H1 (cell line): Measurements from ENCODE around the gene COBLL1. TPM values are rescaled to one million over a fixed set of nuclear protein-coding genes. Genes with fewer than 3 reads are reported as not detected.

ENCODE experiments used
- CTCF ChIA-PET: fragments of 300-600 bp; sonication (Branson Sonifier 250); formaldehyde crosslinking; loops from one replicate; lab custom pipeline; 2021; ENCODE audit not compliant: partially characterized antibody; lab: Charles Lee
- POLR2A ChIA-PET: fragments of 300-600 bp; sonication (Branson Sonifier 250); formaldehyde crosslinking; loops from one replicate; lab custom pipeline; 2021; ENCODE audit warnings: inconsistent platforms; ENCODE audit not compliant: partially characterized antibody; lab: Charles Lee
- DNase-seq, 2 experiments: peaks; one replicate each; pipeline versions ENCODE4 v3.0.0 to v3.0.0-alpha.2; 2010 to 2022; ENCODE audit warnings: low spot score in 2 of 2, low read depth in 1 of 2, mixed read lengths in 1 of 2
- FAIRE-seq: peaks from 2 replicates; lab custom pipeline; 2011; peaks lifted over from hg19 to GRCh38; lab: Jason Lieb, UNC
- H2AFZ ChIP-seq: 2 replicates; pipeline ENCODE4 v1.8.1; 2012; ENCODE audit warnings: low read length, inconsistent platforms
- H2AK5ac ChIP-seq: 2 replicates; pipeline ENCODE4 v1.6.1; 2013; ENCODE audit warnings: low read depth, low read length
- H2BK120ac ChIP-seq: replicated peaks from 2 replicates; pipeline ENCODE3; 2013; ENCODE audit warnings: low read depth, low read length, inconsistent platforms
- H2BK12ac ChIP-seq: 2 replicates; pipeline ENCODE4 v1.6.1; 2013; ENCODE audit warnings: low read depth, low read length
- H2BK15ac ChIP-seq: 2 replicates; pipeline ENCODE4 v1.6.1; 2013; ENCODE audit warnings: low read length
- H2BK20ac ChIP-seq: 2 replicates; pipeline ENCODE4 v1.6.1; 2013; ENCODE audit warnings: low read length
- H2BK5ac ChIP-seq: 2 replicates; pipeline ENCODE4 v1.6.1; 2013; ENCODE audit warnings: low read depth, low read length
- H3K14ac ChIP-seq: 2 replicates; pipeline ENCODE4 v1.6.1; 2013; ENCODE audit warnings: inconsistent platforms; ENCODE audit not compliant: insufficient read length
- H3K18ac ChIP-seq: 2 replicates; pipeline ENCODE4 v1.6.1; 2013; ENCODE audit warnings: low read length; ENCODE audit errors: extremely low read depth
- H3K23ac ChIP-seq: 2 replicates; pipeline ENCODE4 v1.6.1; 2013; ENCODE audit warnings: inconsistent platforms; ENCODE audit not compliant: insufficient read length
- H3K23me2 ChIP-seq: 2 replicates; pipeline ENCODE4 v1.6.1; 2013; ENCODE audit warnings: low read depth, low read length
- H3K27ac ChIP-seq: 2 replicates; pipeline ENCODE4 v1.6.1; 2011; ENCODE audit warnings: low read depth, low read length, inconsistent platforms
- H3K27me3 ChIP-seq, 4 experiments: replicated peaks in 1 of 4; 1 replicate in 1 of 4; 2 replicates in 3 of 4; pipeline versions ENCODE4 v1.6.1 to v1.8.1; 2011 to 2013; ENCODE audit warnings: low read length in 3 of 4, mild to moderate bottlenecking in 3 of 4, inconsistent platforms in 2 of 4, mixed read lengths in 2 of 4, moderate library complexity in 1 of 4; ENCODE audit not compliant: control insufficient read depth in 3 of 4, insufficient read depth in 3 of 4; ENCODE audit errors: extremely low read depth in 1 of 4
- H3K36me3 ChIP-seq, 4 experiments: 2 replicates each; pipeline versions ENCODE4 v1.6.1 to v1.8.1; 2011 to 2013; ENCODE audit warnings: mild to moderate bottlenecking in 4 of 4, low read length in 3 of 4, moderate library complexity in 2 of 4, control low read depth in 1 of 4, inconsistent platforms in 1 of 4; ENCODE audit not compliant: insufficient read depth in 4 of 4, control insufficient read depth in 2 of 4
- H3K4ac ChIP-seq: replicated peaks from 2 replicates; pipeline ENCODE3; 2013; ENCODE audit warnings: low read length, low read depth, mixed read lengths, inconsistent platforms; ENCODE audit not compliant: insufficient read length
- H3K4me1 ChIP-seq, 4 experiments: replicated peaks in 1 of 4; 1 replicate in 1 of 4; 2 replicates in 3 of 4; pipeline versions ENCODE4 v1.6.1 to v1.8.1; 2011 to 2013; ENCODE audit warnings: low read length in 3 of 4, inconsistent platforms in 2 of 4, mixed read lengths in 1 of 4; ENCODE audit not compliant: insufficient read depth in 4 of 4, control insufficient read depth in 3 of 4
- H3K4me2 ChIP-seq, 2 experiments: 2 replicates each; pipeline versions ENCODE4 v1.6.1 to v1.8.1; 2011 to 2013; ENCODE audit warnings: low read depth in 2 of 2, low read length in 2 of 2, control low read depth in 1 of 2, inconsistent platforms in 1 of 2, mild to moderate bottlenecking in 1 of 2; ENCODE audit not compliant: insufficient read depth in 1 of 2
- H3K4me3 ChIP-seq, 4 experiments: fragments of 200-600, 300-600 bp in 1 of 4; sonication (generic), shearing (Covaris generic), sonication (Bioruptor Twin) in 1 of 4; 2 replicates each; pipeline versions ENCODE4 v1.5.1 to v1.8.1; 2011 to 2016; ENCODE audit warnings: low read length in 4 of 4, low read depth in 3 of 4, control low read depth in 2 of 4, inconsistent platforms in 2 of 4, mild to moderate bottlenecking in 2 of 4, mixed read lengths in 1 of 4, moderate library complexity in 1 of 4; ENCODE audit not compliant: insufficient read depth in 2 of 4; ENCODE audit errors: extremely low read depth in 1 of 4
- H3K56ac ChIP-seq: replicated peaks from 2 replicates; pipeline ENCODE3; 2013; ENCODE audit warnings: low read depth, mild to moderate bottlenecking, mixed read lengths, low read length, inconsistent platforms; ENCODE audit not compliant: insufficient read length
- H3K79me1 ChIP-seq: 2 replicates; pipeline ENCODE4 v1.6.1; 2013; ENCODE audit warnings: low read depth, low read length, control low read depth
- H3K79me2 ChIP-seq, 2 experiments: 2 replicates each; pipeline versions ENCODE4 v1.6.1 to v1.8.1; 2012 to 2013; ENCODE audit warnings: low read length in 2 of 2, mild to moderate bottlenecking in 2 of 2, inconsistent platforms in 1 of 2; ENCODE audit not compliant: insufficient read depth in 2 of 2, control insufficient read depth in 1 of 2
- H3K9ac ChIP-seq, 4 experiments: replicated peaks in 1 of 4; 1 replicate in 1 of 4; 2 replicates in 3 of 4; pipeline versions ENCODE4 v1.6.1 to v1.8.1; 2011 to 2013; ENCODE audit warnings: low read depth in 3 of 4, low read length in 3 of 4, control low read depth in 2 of 4, mild to moderate bottlenecking in 2 of 4, moderate library complexity in 2 of 4, inconsistent platforms in 1 of 4; ENCODE audit errors: extremely low read depth in 1 of 4
- H3K9me3 ChIP-seq, 2 experiments: 2 replicates each; pipeline versions ENCODE4 v1.6.1 to v1.8.1; 2012 to 2013; ENCODE audit warnings: mild to moderate bottlenecking in 2 of 2, moderate library complexity in 2 of 2, control low read depth in 1 of 2, inconsistent platforms in 1 of 2, low read depth in 1 of 2, low read length in 1 of 2, mixed read lengths in 1 of 2; ENCODE audit not compliant: insufficient read depth in 2 of 2
- H4K20me1 ChIP-seq, 2 experiments: replicated peaks in 1 of 2; 2 replicates each; pipeline versions ENCODE3 to v1.8.1; 2011 to 2013; ENCODE audit warnings: inconsistent platforms in 2 of 2, low read length in 2 of 2, mild to moderate bottlenecking in 1 of 2; ENCODE audit not compliant: insufficient read depth in 2 of 2, control insufficient read depth in 1 of 2
- H4K5ac ChIP-seq: 2 replicates; pipeline ENCODE4 v1.6.1; 2013; ENCODE audit warnings: low read length, low read depth, mixed read lengths, inconsistent platforms; ENCODE audit not compliant: insufficient read length
- H4K8ac ChIP-seq: 2 replicates; pipeline ENCODE4 v1.8.0; 2013; ENCODE audit warnings: mild to moderate bottlenecking, moderate library complexity, low read length, inconsistent platforms; ENCODE audit not compliant: insufficient read depth; ENCODE audit errors: extremely low read depth
- H4K91ac ChIP-seq: replicated peaks from 2 replicates; pipeline ENCODE3; 2013; ENCODE audit warnings: low read length, mixed read lengths, inconsistent platforms; ENCODE audit not compliant: insufficient read length
- HDAC2 ChIP-seq, 2 experiments: fragments of 300-600 bp in 1 of 2; sonication (generic) in 1 of 2; IDR thresholded peaks; 2 replicates each; pipeline ENCODE4 v1.6.1; 2011 to 2012; ENCODE audit warnings: low read depth in 2 of 2, low read length in 2 of 2, mild to moderate bottlenecking in 2 of 2, moderate library complexity in 2 of 2, borderline replicate concordance in 1 of 2, inconsistent platforms in 1 of 2
- KDM5A ChIP-seq: fragments of 200-600 bp; IDR thresholded peaks from 2 replicates; pipeline ENCODE4 v1.7.1; 2012; ENCODE audit warnings: mild to moderate bottlenecking, low read length, inconsistent platforms, mixed read lengths
- MAX ChIP-seq: IDR thresholded peaks from 2 replicates; pipeline ENCODE4 v1.6.1; 2012; ENCODE audit warnings: inconsistent platforms
- NANOG ChIP-seq: IDR thresholded peaks from 2 replicates; pipeline ENCODE4 v1.6.1; 2011; ENCODE audit warnings: low read length, low read depth, mild to moderate bottlenecking, inconsistent platforms; ENCODE audit not compliant: insufficient read depth, poor library complexity, severe bottlenecking
- PHF8 ChIP-seq: fragments of 200-600 bp; sonication (generic); conservative IDR thresholded peaks from 2 replicates; pipeline ENCODE4 v1.7.1; 2012; ENCODE audit warnings: low read depth, mild to moderate bottlenecking, inconsistent platforms, low read length, moderate library complexity
- WGBS, 2 experiments: shearing (Covaris generic) in 1 of 2; methylation state at CpG; one replicate each; pipeline versions ENCODE4 v1.1.6 to v1.1.7; 2013 to 2015; ENCODE audit warnings: low lambda C conversion rate in 2 of 2, mixed read lengths in 2 of 2, inconsistent platforms in 1 of 2, low coverage in 1 of 2, missing lambda C conversion rate in 1 of 2; ENCODE audit not compliant: insufficient replicate concordance in 2 of 2, insufficient coverage in 1 of 2, insufficient read length in 1 of 2; ENCODE audit errors: extremely low coverage in 1 of 2, missing lambda C conversion rate in 1 of 2; 5-methylcytosine and 5-hydroxymethylcytosine counted together
- polyA plus RNA-seq, 7 experiments: library from polyadenylated mRNA; depleted of rRNA in 3 of 7; stranded (reverse) in 5 of 7; unstranded in 2 of 7; fragments of >200 nt in 5 of 7; fragments of 200-250 nt in 2 of 7; gene quantifications; 1 replicate in 5 of 7; 2 replicates in 1 of 7; 4 replicates in 1 of 7; pipeline versions ENCODE4 v1.2.1 to v1.2.3, GENCODE V29; 2011 to 2013; ENCODE audit warnings: missing spikeins in 2 of 7, mixed read lengths in 2 of 7
- total RNA-seq: library from RNA; stranded (reverse); fragmentation: NEBNext Ultra II Directional; extraction: Animal tissue kit (Norgen Biotek cat#: 25700); gene quantifications from 2 replicates; pipeline ENCODE4 v1.2.1, GENCODE V29; 2021

The COBLL1 gene
- total and polyA plus RNA-seq, 2 of the 8 experiments (the other 6 are each of a cell fraction or from before 2014, with no cell fraction given) = 2.2 to 6.2 TPM

DNA sequence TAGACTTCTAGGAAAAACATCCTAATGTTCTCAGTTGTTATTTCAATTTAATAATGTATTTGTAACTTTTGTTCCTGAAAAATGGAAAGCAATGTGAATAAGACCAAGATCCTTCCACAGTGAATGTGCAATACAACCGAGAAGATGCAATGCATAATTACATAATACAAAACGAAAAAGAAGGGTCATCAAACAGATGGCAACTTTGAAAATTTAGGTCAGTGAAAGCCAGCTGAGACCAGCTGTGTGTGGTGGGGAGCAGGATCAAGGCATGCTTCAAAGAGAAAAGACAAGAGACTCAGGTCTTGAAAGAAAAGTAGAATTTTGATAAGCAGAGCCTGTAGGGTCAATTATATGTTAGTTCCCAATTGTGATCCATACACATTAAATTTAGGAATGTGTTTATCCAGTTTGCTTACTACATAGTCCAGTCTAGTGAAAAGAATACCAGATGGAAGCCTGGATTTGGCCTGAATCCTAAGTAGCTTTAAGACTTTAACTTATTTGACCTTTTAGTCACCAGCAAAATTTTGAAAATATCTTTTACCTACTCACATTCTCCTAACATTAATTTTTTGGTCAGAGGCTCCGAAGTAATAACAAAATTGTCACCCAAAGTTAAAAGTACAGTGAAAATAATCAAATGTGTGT lies 93.7 kb downstream of the COBLL1 start:
- Histone ChIP-seq H3K79me1 (no peaks in the 10 kb centered on the region), H3K4me3 (no peak overlapping the region), H3K4me1 (no peaks in the 10 kb centered on the region; a peak in 2 of 7 replicates), H4K8ac (no peak overlapping the region), H2BK12ac (no peak overlapping the region), H3K27me3 (no peaks in the 10 kb centered on the region), H4K20me1 (no peaks in the 10 kb centered on the region), H3K4ac (no peak overlapping the region), H3K27ac (no peak overlapping the region), H3K23me2 (no peaks in the 10 kb centered on the region), H3K23ac (no peak overlapping the region), H2BK20ac (no peak overlapping the region), H2AFZ (no peak overlapping the region), H2BK120ac (no peak overlapping the region), H3K9me3 (no peaks in the 10 kb centered on the region), H3K18ac (no peak overlapping the region), H3K36me3 (no peaks in the 10 kb centered on the region), H3K79me2 (no peaks in the 10 kb centered on the region), H3K14ac (no peak overlapping the region), H3K9ac (no peak overlapping the region), H3K56ac (no peak overlapping the region), H2BK5ac (no peak overlapping the region), H4K5ac (no peak overlapping the region), H4K91ac (no peak overlapping the region), H3K4me2 (no peak overlapping the region), H2BK15ac (no peak overlapping the region), H2AK5ac (no peak overlapping the region)
- no peak for FAIRE-seq
- DNase-seq = no peak
- WGBS, 2 experiments = 86% methylated on average over 3 of the region's 3 CpGs; no CpG with 5 or more reads in 1 of the 2 experiments
- TF ChIP-seq PHF8 (no peak), HDAC2 (IDR thresholded peaks at IDR 0.05; ENCODE audit: borderline replicate concordance in 1 of 2, low read depth in 2 of 2, low read length in 2 of 2) (no peak), MAX (no peak), KDM5A (no peak), NANOG (no peak)
- ChIA-PET POLR2A (no interaction called here), CTCF (interaction anchor here (0.7 to 1.6 kb wide), 3 partner anchors 13 to 94 kb away, joined by 3 to 4 read pairs (median 3); no protein-coding TSS in a partner anchor)
